ENCODE measurements around the gene ZBTB25. TPM values are rescaled to one million over a fixed set of nuclear protein-coding genes. Genes with fewer than 3 reads are reported as not detected.

The ZBTB25 gene
- total and polyA plus RNA-seq, 2 donors from 2014 or later, result 4.3 to 17.8 TPM

GRCh38 chr14:64549016-64549415, 45.4 kb upstream of the ZBTB25 start:
- Histone ChIP-seq H3K36me3 (ENCODE audit: control insufficient read depth in 2 of 3, insufficient read depth in 3 of 3, low read length in 3 of 3) (no peaks in the 10 kb centered on the region), H3K4me3 (ENCODE audit: low read length in 3 of 3) (no peak overlapping the region), H3K27ac (ENCODE audit: low read depth in 2 of 2, low read length in 2 of 2) (no peak overlapping the region), H3K9ac (ENCODE audit: low read length in 3 of 3) (no peak overlapping the region), H3K27me3 (ENCODE audit: control insufficient read depth, insufficient read depth, low read length) (peaks cover 6% of the 10 kb centered on the region), H3K9me3 (ENCODE audit: control insufficient read depth in 2 of 3, insufficient read depth in 1 of 3, low read length in 3 of 3) (no peaks in the 10 kb centered on the region), H3K4me1 (ENCODE audit: control insufficient read depth in 2 of 3, insufficient read depth in 2 of 3, low read depth in 1 of 3, low read length in 3 of 3) (peaks cover 0 to 4% (median 0%) of the 10 kb centered on the region in 3 donors)
- no peak for TF ChIP-seq CTCF (IDR thresholded peaks at IDR 0.05; ENCODE audit: borderline replicate concordance, extremely low read depth, insufficient read depth)
- DNase-seq (no peak), FAIRE-seq (no peak)
- intact Hi-C loops (cut with DNase I), result no loop called here

DNA sequence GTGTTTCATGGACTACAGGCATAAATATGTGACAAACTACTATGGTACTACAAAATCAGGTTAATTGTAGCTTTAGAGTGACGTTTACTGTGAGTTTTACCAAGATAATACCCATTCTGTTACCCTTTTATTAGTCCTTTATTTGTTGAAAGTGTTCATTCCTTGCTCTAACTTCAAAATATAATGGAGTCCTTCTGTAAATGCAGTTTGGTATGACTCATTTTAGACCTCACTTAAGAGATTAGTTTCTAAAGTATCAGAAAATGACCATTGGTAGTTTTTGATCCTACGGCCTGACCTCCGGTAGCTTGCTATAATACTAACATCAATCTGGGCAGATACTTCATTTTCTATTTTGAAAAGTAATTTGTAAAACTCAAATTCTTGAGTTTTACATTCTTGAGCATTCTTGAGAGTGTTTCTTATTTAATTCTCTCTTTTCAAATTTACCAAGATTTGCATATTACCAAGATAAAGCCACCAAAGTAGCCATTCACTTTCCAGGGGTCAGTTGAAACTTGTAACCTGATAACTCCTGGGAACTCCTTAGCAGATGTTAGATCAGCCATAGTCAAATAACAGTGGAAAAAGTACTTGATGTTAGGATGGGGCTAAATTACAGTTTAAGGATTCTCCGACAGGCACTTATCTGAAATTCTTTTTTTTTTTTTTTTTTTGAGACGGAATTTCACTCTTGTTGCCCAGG, 41.1 kb upstream of the ZBTB25 start:
- DNase-seq, result no peak
- peaks cover 18% of the 10 kb centered on the region for H3K27me3 ChIP-seq (ENCODE audit: control insufficient read depth, insufficient read depth, low read length)
- intact Hi-C loops (cut with DNase I), result no loop called here

DNA sequence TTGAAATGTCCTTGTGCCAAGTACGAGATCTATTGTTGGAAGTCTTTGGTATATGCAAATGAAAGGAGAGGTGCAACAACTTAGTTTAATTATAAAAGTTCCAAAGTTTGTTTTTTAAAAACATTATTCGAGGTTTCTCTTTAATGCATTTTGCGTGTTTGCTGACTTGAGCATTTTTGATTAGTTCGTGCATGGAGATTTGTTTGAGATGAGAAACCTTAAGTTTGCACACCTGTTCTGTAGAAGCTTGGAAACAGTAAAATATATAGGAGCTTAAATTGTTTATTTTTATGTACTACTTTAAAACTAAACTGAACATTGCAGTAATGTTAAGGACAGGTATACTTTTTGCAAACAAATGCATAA, 39.2 kb upstream of the ZBTB25 start:
- Histone ChIP-seq H3K9me3 (ENCODE audit: control insufficient read depth in 2 of 3, insufficient read depth in 1 of 3, low read length in 3 of 3) (peaks cover 0 to 5% (median 0%) of the 10 kb centered on the region in 3 donors), H3K27me3 (ENCODE audit: control insufficient read depth, insufficient read depth, low read length) (peaks cover 18% of the 10 kb centered on the region), H3K9ac (ENCODE audit: low read length in 3 of 3) (no peak overlapping the region), H3K4me3 (ENCODE audit: low read length in 3 of 3) (peak overlapping the region in 2 of 3 donors; percentile 74 to 76), H3K4me1 (ENCODE audit: control insufficient read depth in 2 of 3, insufficient read depth in 2 of 3, low read depth in 1 of 3, low read length in 3 of 3) (peaks cover 0 to 6% (median 2%) of the 10 kb centered on the region in 3 donors), H3K27ac (ENCODE audit: low read depth in 2 of 2, low read length in 2 of 2) (no peak overlapping the region), H3K36me3 (ENCODE audit: control insufficient read depth in 2 of 3, insufficient read depth in 3 of 3, low read length in 3 of 3) (no peaks in the 10 kb centered on the region)
- TF ChIP-seq CTCF (IDR thresholded peaks at IDR 0.05; ENCODE audit: borderline replicate concordance, extremely low read depth, insufficient read depth), result no peak
- intact Hi-C loops (cut with DNase I), result no loop called here
- FAIRE-seq (no peak), DNase-seq (no peak)

More for the DNA sequence above, 41.1 kb upstream of the ZBTB25 start:
- Histone ChIP-seq H3K36me3 (ENCODE audit: control insufficient read depth in 2 of 3, insufficient read depth in 3 of 3, low read length in 3 of 3) (no peaks in the 10 kb centered on the region), H3K4me3 (ENCODE audit: low read length in 3 of 3) (peak overlapping the region in 1 of 3 donors; percentile 74), H3K4me1 (ENCODE audit: control insufficient read depth in 2 of 3, insufficient read depth in 2 of 3, low read depth in 1 of 3, low read length in 3 of 3) (peaks cover 0 to 8% (median 0%) of the 10 kb centered on the region in 3 donors), H3K9ac (ENCODE audit: low read length in 3 of 3) (no peak overlapping the region), H3K27ac (ENCODE audit: low read depth in 2 of 2, low read length in 2 of 2) (no peak overlapping the region), H3K9me3 (ENCODE audit: control insufficient read depth in 2 of 3, insufficient read depth in 1 of 3, low read length in 3 of 3) (peaks cover 0 to 5% (median 0%) of the 10 kb centered on the region in 3 donors)
- TF ChIP-seq CTCF (IDR thresholded peaks at IDR 0.05; ENCODE audit: borderline replicate concordance, extremely low read depth, insufficient read depth), result no peak
- no peak for FAIRE-seq

Data from kidney (tissue), 14 donors.